Smooth muscle cell (in vitro differentiated cells): ENCODE results near the gene HTR2A. TPM values are rescaled to one million over a fixed set of nuclear protein-coding genes. Genes with fewer than 3 reads are reported as not detected.
A peak's percentile ranks its signal among the peaks of the same experiment; 100 is the strongest.

ENCODE experiments used
- DNase-seq: peaks from one replicate; lab custom pipeline; 2025; ENCODE audit not compliant: unreplicated experiment; lab: John Stamatoyannopoulos, UW
- H2AFZ ChIP-seq: fragments of 200-600 bp; sonication (generic); 2 replicates; pipeline ENCODE4 v1.6.0; 2016; ENCODE audit warnings: antibody characterized with exemption, low read depth, mild to moderate bottlenecking
- H3F3A ChIP-seq: fragments of 200-600 bp; sonication (generic); 2 replicates; pipeline ENCODE4 v1.6.0; 2017; ENCODE audit warnings: antibody characterized with exemption, low read depth
- H3K27ac ChIP-seq: fragments of 200-600 bp; sonication (generic); 2 replicates; pipeline ENCODE4 v1.5.1; 2016; ENCODE audit warnings: low read depth, mild to moderate bottlenecking
- H3K27me3 ChIP-seq: fragments of 200-600 bp; sonication (generic); 2 replicates; pipeline ENCODE4 v1.6.1; 2016; ENCODE audit warnings: low read depth, mild to moderate bottlenecking
- H3K36me3 ChIP-seq: fragments of 200-600 bp; sonication (generic); 2 replicates; pipeline ENCODE4 v1.5.1; 2016; ENCODE audit warnings: low read depth
- H3K4me1 ChIP-seq: fragments of 200-600 bp; sonication (generic); 2 replicates; pipeline ENCODE4 v1.5.1; 2016; ENCODE audit warnings: low read depth
- H3K4me2 ChIP-seq: fragments of 200-600 bp; sonication (generic); 2 replicates; pipeline ENCODE4 v1.6.0; 2016; ENCODE audit warnings: mild to moderate bottlenecking
- H3K4me3 ChIP-seq: fragments of 200-600 bp; sonication (generic); 2 replicates; pipeline ENCODE4 v1.5.1; 2016; ENCODE audit warnings: mild to moderate bottlenecking
- H3K79me2 ChIP-seq: fragments of 200-600 bp; sonication (generic); 2 replicates; pipeline ENCODE4 v1.6.0; 2016; ENCODE audit warnings: low read depth, mild to moderate bottlenecking
- H3K9ac ChIP-seq: fragments of 200-600 bp; sonication (generic); 2 replicates; pipeline ENCODE4 v1.6.0; 2016; ENCODE audit warnings: low read depth
- H3K9me3 ChIP-seq: fragments of 200-600 bp; sonication (generic); replicated peaks from 2 replicates; pipeline ENCODE4 v1.5.1; 2016; ENCODE audit warnings: low read depth
- H4K20me1 ChIP-seq: fragments of 200-600 bp; sonication (generic); 2 replicates; pipeline ENCODE4 v1.6.0; 2016; ENCODE audit warnings: low read depth
- WGBS: methylation state at CpG from one replicate; pipeline ENCODE4 v1.1.7; 2016; ENCODE audit warnings: low lambda C conversion rate; 5-methylcytosine and 5-hydroxymethylcytosine counted together
- polyA plus RNA-seq: library from polyadenylated mRNA; unstranded; fragments of >200 nt; fragmentation: Nextera tagmentation; extraction: Ambion mirVana; gene quantifications from 2 replicates; pipeline ENCODE4 v1.2.1, GENCODE V29; 2016
- total RNA-seq: library from RNA; depleted of rRNA; stranded (reverse); fragments of >200 nt; gene quantifications from 2 replicates; pipeline ENCODE4 v1.2.3, GENCODE V29; 2014
- TF ChIP-seq, protein P1 (sequence below): fragments of 200-600 bp; sonication (generic); IDR thresholded peaks from 2 replicates; pipeline ENCODE4 v1.5.1; 2017; ENCODE audit warnings: borderline replicate concordance, mild to moderate bottlenecking, antibody characterized with exemption; ENCODE audit not compliant: insufficient read depth, poor library complexity, severe bottlenecking

HTR2A gene
- total and polyA plus RNA-seq, 2 experiments from 2014 or later, result 2.8 to 2.9 TPM

DNA sequence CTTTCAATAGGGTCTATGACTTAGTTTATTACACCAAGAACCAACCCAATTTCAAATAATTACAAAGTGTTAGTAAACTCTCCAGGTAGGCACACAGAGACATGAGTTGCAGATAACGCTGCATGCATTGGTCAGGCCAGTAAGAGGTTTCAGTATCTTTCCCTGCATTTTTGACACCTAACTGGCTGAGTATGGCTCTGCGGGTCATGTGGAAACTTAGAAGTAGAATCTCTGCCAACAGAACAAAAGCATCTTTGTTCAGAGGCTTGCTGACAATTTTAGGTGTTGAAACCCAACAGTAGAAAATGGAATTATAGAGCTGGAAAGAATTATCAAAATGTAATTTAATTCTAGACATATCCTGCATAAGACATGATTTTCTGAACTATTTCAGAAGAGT lies 25.3 kb downstream of the HTR2A start:
- TF ChIP-seq, protein P1, sequence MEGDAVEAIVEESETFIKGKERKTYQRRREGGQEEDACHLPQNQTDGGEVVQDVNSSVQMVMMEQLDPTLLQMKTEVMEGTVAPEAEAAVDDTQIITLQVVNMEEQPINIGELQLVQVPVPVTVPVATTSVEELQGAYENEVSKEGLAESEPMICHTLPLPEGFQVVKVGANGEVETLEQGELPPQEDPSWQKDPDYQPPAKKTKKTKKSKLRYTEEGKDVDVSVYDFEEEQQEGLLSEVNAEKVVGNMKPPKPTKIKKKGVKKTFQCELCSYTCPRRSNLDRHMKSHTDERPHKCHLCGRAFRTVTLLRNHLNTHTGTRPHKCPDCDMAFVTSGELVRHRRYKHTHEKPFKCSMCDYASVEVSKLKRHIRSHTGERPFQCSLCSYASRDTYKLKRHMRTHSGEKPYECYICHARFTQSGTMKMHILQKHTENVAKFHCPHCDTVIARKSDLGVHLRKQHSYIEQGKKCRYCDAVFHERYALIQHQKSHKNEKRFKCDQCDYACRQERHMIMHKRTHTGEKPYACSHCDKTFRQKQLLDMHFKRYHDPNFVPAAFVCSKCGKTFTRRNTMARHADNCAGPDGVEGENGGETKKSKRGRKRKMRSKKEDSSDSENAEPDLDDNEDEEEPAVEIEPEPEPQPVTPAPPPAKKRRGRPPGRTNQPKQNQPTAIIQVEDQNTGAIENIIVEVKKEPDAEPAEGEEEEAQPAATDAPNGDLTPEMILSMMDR, result no peak
- H3K9me3 ChIP-seq, result no peaks in the 10 kb centered on the region

GRCh38 chr13:46868091-46868490 lies 28.8 kb downstream of the HTR2A start:
- no peaks in the 10 kb centered on the region for H3K36me3 ChIP-seq
- H3K4me3 ChIP-seq, result no peak overlapping the region
- no peak for DNase-seq
- no peak overlapping the region for H3K27ac ChIP-seq
- no peak overlapping the region for H3K9ac ChIP-seq
- H3K9me3 ChIP-seq, result no peaks in the 10 kb centered on the region
- no peak overlapping the region for H3K4me2 ChIP-seq
- H3K4me1 ChIP-seq, result no peaks in the 10 kb centered on the region
- H3K27me3 ChIP-seq, result no peaks in the 10 kb centered on the region
- H3F3A ChIP-seq, result peaks cover 10% of the 10 kb centered on the region
- WGBS, result 76% methylated on average over 2 of the region's 2 CpGs
- no peaks in the 10 kb centered on the region for H4K20me1 ChIP-seq
- H2AFZ ChIP-seq, result no peak overlapping the region
- TF ChIP-seq, protein P1, result no peak
- no peaks in the 10 kb centered on the region for H3K79me2 ChIP-seq

More for the DNA sequence above, 25.3 kb downstream of the HTR2A start:
- no peak overlapping the region for H3K4me2 ChIP-seq
- no peak overlapping the region for H3K9ac ChIP-seq
- no peaks in the 10 kb centered on the region for H3K4me1 ChIP-seq
- no peak overlapping the region for H3K4me3 ChIP-seq
- DNase-seq, result no peak
- peaks cover 6% of the 10 kb centered on the region for H3F3A ChIP-seq
- H3K27me3 ChIP-seq, result no peaks in the 10 kb centered on the region
- H3K27ac ChIP-seq, result no peak overlapping the region
- H4K20me1 ChIP-seq, result no peaks in the 10 kb centered on the region
- no peaks in the 10 kb centered on the region for H3K36me3 ChIP-seq
- no peaks in the 10 kb centered on the region for H3K79me2 ChIP-seq
- no peak overlapping the region for H2AFZ ChIP-seq
- WGBS, result 78% methylated on average over 2 of the region's 2 CpGs

GRCh38 chr13:46866150-46866549 lies 30.7 kb downstream of the HTR2A start:
- H2AFZ ChIP-seq, result peak overlapping the region; percentile 50
- WGBS, result 0% methylated on average over 4 of the region's 4 CpGs
- TF ChIP-seq, protein P1, result no peak

GRCh38 chr13:46864941-46865340 lies 31.9 kb downstream of the HTR2A start:
- 40% methylated on average over 3 of the region's 3 CpGs for WGBS
- H3K4me1 ChIP-seq, result no peaks in the 10 kb centered on the region
- H3K27ac ChIP-seq, result peak overlapping the region; percentile 1

More at GRCh38 chr13:46866150-46866549, 30.7 kb downstream of the HTR2A start:
- Histone ChIP-seq H3K9ac (no peak overlapping the region), H3K4me3 (no peak overlapping the region), H3F3A (peaks cover 10% of the 10 kb centered on the region), H3K27ac (peak overlapping the region; percentile 1), H3K27me3 (no peaks in the 10 kb centered on the region), H3K4me2 (peak overlapping the region; percentile 34), H3K9me3 (no peaks in the 10 kb centered on the region), H3K4me1 (no peaks in the 10 kb centered on the region), H3K36me3 (no peaks in the 10 kb centered on the region), H4K20me1 (no peaks in the 10 kb centered on the region), H3K79me2 (no peaks in the 10 kb centered on the region)
- DNase-seq, result peak; percentile 10

More at GRCh38 chr13:46864941-46865340, 31.9 kb downstream of the HTR2A start:
- H3K4me3 ChIP-seq, result no peak overlapping the region
- peaks cover 10% of the 10 kb centered on the region for H3F3A ChIP-seq
- TF ChIP-seq, protein P1, result no peak
- H3K4me2 ChIP-seq, result no peak overlapping the region
- no peaks in the 10 kb centered on the region for H4K20me1 ChIP-seq
- no peaks in the 10 kb centered on the region for H3K9me3 ChIP-seq
- no peaks in the 10 kb centered on the region for H3K79me2 ChIP-seq
- no peaks in the 10 kb centered on the region for H3K27me3 ChIP-seq
- H3K36me3 ChIP-seq, result no peaks in the 10 kb centered on the region
- DNase-seq, result no peak
- no peak overlapping the region for H3K9ac ChIP-seq
- H2AFZ ChIP-seq, result no peak overlapping the region
